H1 (cell line): ENCODE data around the gene TMEM138. TPM values are rescaled to one million over a fixed set of nuclear protein-coding genes. Genes with fewer than 3 reads are reported as not detected.

Experiments
- CTCF ChIA-PET: fragments of 300-600 bp; sonication (Branson Sonifier 250); formaldehyde crosslinking; loops from one replicate; lab custom pipeline; 2021; ENCODE audit not compliant: partially characterized antibody; lab: Charles Lee
- POLR2A ChIA-PET: fragments of 300-600 bp; sonication (Branson Sonifier 250); formaldehyde crosslinking; loops from one replicate; lab custom pipeline; 2021; ENCODE audit warnings: inconsistent platforms; ENCODE audit not compliant: partially characterized antibody; lab: Charles Lee
- DNase-seq, 2 experiments: peaks; one replicate each; pipeline versions ENCODE4 v3.0.0 to v3.0.0-alpha.2; 2010 to 2022; ENCODE audit warnings: low spot score in 2 of 2, low read depth in 1 of 2, mixed read lengths in 1 of 2
- FAIRE-seq: peaks from 2 replicates; lab custom pipeline; 2011; peaks lifted over from hg19 to GRCh38; lab: Jason Lieb, UNC
- H2AFZ ChIP-seq: 2 replicates; pipeline ENCODE4 v1.8.1; 2012; ENCODE audit warnings: low read length, inconsistent platforms
- H2AK5ac ChIP-seq: 2 replicates; pipeline ENCODE4 v1.6.1; 2013; ENCODE audit warnings: low read depth, low read length
- H2BK120ac ChIP-seq: replicated peaks from 2 replicates; pipeline ENCODE3; 2013; ENCODE audit warnings: low read depth, low read length, inconsistent platforms
- H2BK12ac ChIP-seq: 2 replicates; pipeline ENCODE4 v1.6.1; 2013; ENCODE audit warnings: low read depth, low read length
- H2BK15ac ChIP-seq: 2 replicates; pipeline ENCODE4 v1.6.1; 2013; ENCODE audit warnings: low read length
- H2BK20ac ChIP-seq: 2 replicates; pipeline ENCODE4 v1.6.1; 2013; ENCODE audit warnings: low read length
- H2BK5ac ChIP-seq: 2 replicates; pipeline ENCODE4 v1.6.1; 2013; ENCODE audit warnings: low read depth, low read length
- H3K14ac ChIP-seq: 2 replicates; pipeline ENCODE4 v1.6.1; 2013; ENCODE audit warnings: inconsistent platforms; ENCODE audit not compliant: insufficient read length
- H3K18ac ChIP-seq: 2 replicates; pipeline ENCODE4 v1.6.1; 2013; ENCODE audit warnings: low read length; ENCODE audit errors: extremely low read depth
- H3K23ac ChIP-seq: 2 replicates; pipeline ENCODE4 v1.6.1; 2013; ENCODE audit warnings: inconsistent platforms; ENCODE audit not compliant: insufficient read length
- H3K23me2 ChIP-seq: 2 replicates; pipeline ENCODE4 v1.6.1; 2013; ENCODE audit warnings: low read depth, low read length
- H3K27ac ChIP-seq: 2 replicates; pipeline ENCODE4 v1.6.1; 2011; ENCODE audit warnings: low read depth, low read length, inconsistent platforms
- H3K27me3 ChIP-seq, 4 experiments: replicated peaks in 1 of 4; 1 replicate in 1 of 4; 2 replicates in 3 of 4; pipeline versions ENCODE4 v1.6.1 to v1.8.1; 2011 to 2013; ENCODE audit warnings: low read length in 3 of 4, mild to moderate bottlenecking in 3 of 4, inconsistent platforms in 2 of 4, mixed read lengths in 2 of 4, moderate library complexity in 1 of 4; ENCODE audit not compliant: control insufficient read depth in 3 of 4, insufficient read depth in 3 of 4; ENCODE audit errors: extremely low read depth in 1 of 4
- H3K36me3 ChIP-seq, 4 experiments: 2 replicates each; pipeline versions ENCODE4 v1.6.1 to v1.8.1; 2011 to 2013; ENCODE audit warnings: mild to moderate bottlenecking in 4 of 4, low read length in 3 of 4, moderate library complexity in 2 of 4, control low read depth in 1 of 4, inconsistent platforms in 1 of 4; ENCODE audit not compliant: insufficient read depth in 4 of 4, control insufficient read depth in 2 of 4
- H3K4ac ChIP-seq: replicated peaks from 2 replicates; pipeline ENCODE3; 2013; ENCODE audit warnings: low read length, low read depth, mixed read lengths, inconsistent platforms; ENCODE audit not compliant: insufficient read length
- H3K4me1 ChIP-seq, 4 experiments: replicated peaks in 1 of 4; 1 replicate in 1 of 4; 2 replicates in 3 of 4; pipeline versions ENCODE4 v1.6.1 to v1.8.1; 2011 to 2013; ENCODE audit warnings: low read length in 3 of 4, inconsistent platforms in 2 of 4, mixed read lengths in 1 of 4; ENCODE audit not compliant: insufficient read depth in 4 of 4, control insufficient read depth in 3 of 4
- H3K4me2 ChIP-seq, 2 experiments: 2 replicates each; pipeline versions ENCODE4 v1.6.1 to v1.8.1; 2011 to 2013; ENCODE audit warnings: low read depth in 2 of 2, low read length in 2 of 2, control low read depth in 1 of 2, inconsistent platforms in 1 of 2, mild to moderate bottlenecking in 1 of 2; ENCODE audit not compliant: insufficient read depth in 1 of 2
- H3K4me3 ChIP-seq, 4 experiments: fragments of 200-600, 300-600 bp in 1 of 4; sonication (generic), shearing (Covaris generic), sonication (Bioruptor Twin) in 1 of 4; 2 replicates each; pipeline versions ENCODE4 v1.5.1 to v1.8.1; 2011 to 2016; ENCODE audit warnings: low read length in 4 of 4, low read depth in 3 of 4, control low read depth in 2 of 4, inconsistent platforms in 2 of 4, mild to moderate bottlenecking in 2 of 4, mixed read lengths in 1 of 4, moderate library complexity in 1 of 4; ENCODE audit not compliant: insufficient read depth in 2 of 4; ENCODE audit errors: extremely low read depth in 1 of 4
- H3K56ac ChIP-seq: replicated peaks from 2 replicates; pipeline ENCODE3; 2013; ENCODE audit warnings: low read depth, mild to moderate bottlenecking, mixed read lengths, low read length, inconsistent platforms; ENCODE audit not compliant: insufficient read length
- H3K79me1 ChIP-seq: 2 replicates; pipeline ENCODE4 v1.6.1; 2013; ENCODE audit warnings: low read depth, low read length, control low read depth
- H3K79me2 ChIP-seq, 2 experiments: 2 replicates each; pipeline versions ENCODE4 v1.6.1 to v1.8.1; 2012 to 2013; ENCODE audit warnings: low read length in 2 of 2, mild to moderate bottlenecking in 2 of 2, inconsistent platforms in 1 of 2; ENCODE audit not compliant: insufficient read depth in 2 of 2, control insufficient read depth in 1 of 2
- H3K9ac ChIP-seq, 4 experiments: replicated peaks in 1 of 4; 1 replicate in 1 of 4; 2 replicates in 3 of 4; pipeline versions ENCODE4 v1.6.1 to v1.8.1; 2011 to 2013; ENCODE audit warnings: low read depth in 3 of 4, low read length in 3 of 4, control low read depth in 2 of 4, mild to moderate bottlenecking in 2 of 4, moderate library complexity in 2 of 4, inconsistent platforms in 1 of 4; ENCODE audit errors: extremely low read depth in 1 of 4
- H3K9me3 ChIP-seq, 2 experiments: 2 replicates each; pipeline versions ENCODE4 v1.6.1 to v1.8.1; 2012 to 2013; ENCODE audit warnings: mild to moderate bottlenecking in 2 of 2, moderate library complexity in 2 of 2, control low read depth in 1 of 2, inconsistent platforms in 1 of 2, low read depth in 1 of 2, low read length in 1 of 2, mixed read lengths in 1 of 2; ENCODE audit not compliant: insufficient read depth in 2 of 2
- H4K20me1 ChIP-seq, 2 experiments: replicated peaks in 1 of 2; 2 replicates each; pipeline versions ENCODE3 to v1.8.1; 2011 to 2013; ENCODE audit warnings: inconsistent platforms in 2 of 2, low read length in 2 of 2, mild to moderate bottlenecking in 1 of 2; ENCODE audit not compliant: insufficient read depth in 2 of 2, control insufficient read depth in 1 of 2
- H4K5ac ChIP-seq: 2 replicates; pipeline ENCODE4 v1.6.1; 2013; ENCODE audit warnings: low read length, low read depth, mixed read lengths, inconsistent platforms; ENCODE audit not compliant: insufficient read length
- H4K8ac ChIP-seq: 2 replicates; pipeline ENCODE4 v1.8.0; 2013; ENCODE audit warnings: mild to moderate bottlenecking, moderate library complexity, low read length, inconsistent platforms; ENCODE audit not compliant: insufficient read depth; ENCODE audit errors: extremely low read depth
- H4K91ac ChIP-seq: replicated peaks from 2 replicates; pipeline ENCODE3; 2013; ENCODE audit warnings: low read length, mixed read lengths, inconsistent platforms; ENCODE audit not compliant: insufficient read length
- CTBP2 ChIP-seq: IDR thresholded peaks from 2 replicates; pipeline ENCODE4 v1.7.0; 2011; ENCODE audit warnings: borderline replicate concordance, mild to moderate bottlenecking, moderate library complexity, mixed read lengths, low read length; ENCODE audit not compliant: insufficient read depth, insufficient read length
- KDM5A ChIP-seq: fragments of 200-600 bp; IDR thresholded peaks from 2 replicates; pipeline ENCODE4 v1.7.1; 2012; ENCODE audit warnings: mild to moderate bottlenecking, low read length, inconsistent platforms, mixed read lengths
- SAP30 ChIP-seq: fragments of 300-600 bp; sonication (generic); IDR thresholded peaks from 2 replicates; pipeline ENCODE4 v1.7.1; 2012; ENCODE audit warnings: low read length, moderate library complexity, mild to moderate bottlenecking, inconsistent platforms; ENCODE audit not compliant: insufficient read depth, insufficient replicate concordance
- TAF7 ChIP-seq: optimal IDR thresholded peaks from 2 replicates; pipeline ENCODE3; 2011; ENCODE audit warnings: low read depth, mild to moderate bottlenecking, inconsistent platforms, low read length, moderate library complexity, borderline replicate concordance
- WGBS, 2 experiments: shearing (Covaris generic) in 1 of 2; methylation state at CpG; one replicate each; pipeline versions ENCODE4 v1.1.6 to v1.1.7; 2013 to 2015; ENCODE audit warnings: low lambda C conversion rate in 2 of 2, mixed read lengths in 2 of 2, inconsistent platforms in 1 of 2, low coverage in 1 of 2, missing lambda C conversion rate in 1 of 2; ENCODE audit not compliant: insufficient replicate concordance in 2 of 2, insufficient coverage in 1 of 2, insufficient read length in 1 of 2; ENCODE audit errors: extremely low coverage in 1 of 2, missing lambda C conversion rate in 1 of 2; 5-methylcytosine and 5-hydroxymethylcytosine counted together
- polyA plus RNA-seq, 7 experiments: library from polyadenylated mRNA; depleted of rRNA in 3 of 7; stranded (reverse) in 5 of 7; unstranded in 2 of 7; fragments of >200 nt in 5 of 7; fragments of 200-250 nt in 2 of 7; gene quantifications; 1 replicate in 5 of 7; 2 replicates in 1 of 7; 4 replicates in 1 of 7; pipeline versions ENCODE4 v1.2.1 to v1.2.3, GENCODE V29; 2011 to 2013; ENCODE audit warnings: missing spikeins in 2 of 7, mixed read lengths in 2 of 7
- total RNA-seq: library from RNA; stranded (reverse); fragmentation: NEBNext Ultra II Directional; extraction: Animal tissue kit (Norgen Biotek cat#: 25700); gene quantifications from 2 replicates; pipeline ENCODE4 v1.2.1, GENCODE V29; 2021

Gene TMEM138
- total and polyA plus RNA-seq, 2 of the 8 experiments (the other 6 are each of a cell fraction or from before 2014, with no cell fraction given), result 32.9 to 59.0 TPM

GRCh38 chr11:61404641-61405040, 42.5 kb downstream of the TMEM138 start:
- POLR2A ChIA-PET, result interaction anchor here (1.1 to 5.4 kb wide), 2 partner anchors 13 to 93 kb away, joined by 3 to 60 read pairs; partner anchors contain the start of gene TMEM216
- CTCF ChIA-PET, result no interaction called here
- Histone ChIP-seq H3K27ac (no peak overlapping the region), H3K79me2 (no peaks in the 10 kb centered on the region), H4K91ac (no peak overlapping the region), H3K9ac (no peak overlapping the region), H3K4me1 (no peaks in the 10 kb centered on the region), H3K9me3 (no peaks in the 10 kb centered on the region), H2BK15ac (no peak overlapping the region), H2BK20ac (no peak overlapping the region), H4K8ac (no peak overlapping the region), H3K14ac (no peak overlapping the region), H4K5ac (no peak overlapping the region), H2BK12ac (no peak overlapping the region), H3K79me1 (no peaks in the 10 kb centered on the region; the same call in 1 of the 2 replicates), H4K20me1 (peaks cover 0 to 8% of the 10 kb centered on the region in 2 experiments), H3K4ac (no peak overlapping the region), H3K23me2 (no peaks in the 10 kb centered on the region), H3K4me2 (no peak overlapping the region), H2AK5ac (no peak overlapping the region), H3K56ac (no peak overlapping the region), H2AFZ (no peak overlapping the region), H2BK5ac (no peak overlapping the region), H3K36me3 (peaks cover 36 to 62% (median 58%) of the 10 kb centered on the region in 4 experiments), H3K18ac (no peak overlapping the region), H3K23ac (no peak overlapping the region), H2BK120ac (no peak overlapping the region), H3K4me3 (no peak overlapping the region), H3K27me3 (no peaks in the 10 kb centered on the region)
- FAIRE-seq (no peak), DNase-seq (no peak)
- WGBS, 2 experiments, result 96% methylated on average over 4 of the region's 4 CpGs; no CpG with 5 or more reads in 1 of the 2 experiments
- TF ChIP-seq TAF7 (no peak), SAP30 (no peak), KDM5A (no peak), CTBP2 (no peak)
